Esophagus muscularis mucosa (tissue), 4 donors: Measurements from ENCODE around the gene BORCS6. TPM values are rescaled to one million over a fixed set of nuclear protein-coding genes. Genes with fewer than 3 reads are reported as not detected.

ENCODE experiments used
- DNase-seq: peaks from one replicate; pipeline ENCODE4 v3.0.0-alpha.2; 2017; ENCODE audit errors: extremely low spot score
- H3K27ac ChIP-seq, 4 donors: fragments of 200-600 bp; sonication (generic); replicated peaks in 1 of 4; 1 replicate in 3 of 4; 2 replicates in 1 of 4; pipeline ENCODE4 v1.5.1; 2016 to 2019; ENCODE audit warnings: mild to moderate bottlenecking in 1 of 4
- H3K27me3 ChIP-seq, 4 donors: fragments of 200-600 bp; sonication (generic); one replicate each; pipeline versions ENCODE4 v1.5.1 to v1.6.0; 2016 to 2019
- H3K36me3 ChIP-seq, 4 donors: fragments of 200-600 bp; sonication (generic); one replicate each; pipeline ENCODE4 v1.5.1; 2016 to 2019
- H3K4me1 ChIP-seq, 4 donors: fragments of 200-600 bp; sonication (generic); one replicate each; pipeline ENCODE4 v1.5.1; 2016 to 2019
- H3K4me3 ChIP-seq, 4 donors: fragments of 200-600 bp; sonication (generic); 1 replicate in 2 of 4; 2 replicates in 2 of 4; pipeline ENCODE4 v1.5.1; 2016 to 2019; ENCODE audit warnings: mild to moderate bottlenecking in 4 of 4, moderate library complexity in 1 of 4
- H3K9me3 ChIP-seq, 4 donors: fragments of 200-600 bp; sonication (generic); 1 replicate in 3 of 4; 2 replicates in 1 of 4; pipeline ENCODE4 v1.5.1; 2016 to 2019
- EP300 ChIP-seq: sonication (generic); formaldehyde crosslinking; IDR thresholded peaks from one replicate; pipeline ENCODE4 v1.6.1; 2017; ENCODE audit warnings: antibody characterized with exemption
- POLR2A ChIP-seq: fragments of 450-650 bp; IDR thresholded peaks from one replicate; pipeline ENCODE4 v1.6.1; 2017; ENCODE audit warnings: antibody characterized with exemption, moderate library complexity, mild to moderate bottlenecking, low read depth
- POLR2AphosphoS5 ChIP-seq, 2 donors: sonication (generic); formaldehyde crosslinking; IDR thresholded peaks; one replicate each; pipeline ENCODE4 v1.6.1; 2017; ENCODE audit warnings: antibody characterized with exemption in 2 of 2
- WGBS: methylation state at CpG from one replicate; pipeline ENCODE4 v1.1.5; 2018; 5-methylcytosine and 5-hydroxymethylcytosine counted together
- intact Hi-C: fragments of 100-400 bp; cut with DNase I; formaldehyde crosslinking; loops from one replicate; pipeline ENCODE4 v1.15.1; 2023
- total RNA-seq, 4 donors: library from RNA; depleted of rRNA; stranded (reverse); fragments of >200 nt; gene quantifications; one replicate each; pipeline versions ENCODE4 v1.1.0 to v1.2.1, GENCODE V29; 2016
- TF ChIP-seq, protein P1 (sequence below), 3 experiments: fragments of 200-600 bp in 2 of 3; fragments of 450-650 bp in 1 of 3; sonication (generic) in 2 of 3; IDR thresholded peaks; one replicate each; pipeline ENCODE4 v1.5.1; 2017 to 2019; ENCODE audit warnings: antibody characterized with exemption in 3 of 3, mild to moderate bottlenecking in 2 of 3, moderate library complexity in 1 of 3

The BORCS6 gene
- total RNA-seq, 4 donors from 2014 or later: 8.6 to 22.4 (median 13.9) TPM

- DNase-seq: peak; percentile 98
- TF ChIP-seq, protein P1, sequence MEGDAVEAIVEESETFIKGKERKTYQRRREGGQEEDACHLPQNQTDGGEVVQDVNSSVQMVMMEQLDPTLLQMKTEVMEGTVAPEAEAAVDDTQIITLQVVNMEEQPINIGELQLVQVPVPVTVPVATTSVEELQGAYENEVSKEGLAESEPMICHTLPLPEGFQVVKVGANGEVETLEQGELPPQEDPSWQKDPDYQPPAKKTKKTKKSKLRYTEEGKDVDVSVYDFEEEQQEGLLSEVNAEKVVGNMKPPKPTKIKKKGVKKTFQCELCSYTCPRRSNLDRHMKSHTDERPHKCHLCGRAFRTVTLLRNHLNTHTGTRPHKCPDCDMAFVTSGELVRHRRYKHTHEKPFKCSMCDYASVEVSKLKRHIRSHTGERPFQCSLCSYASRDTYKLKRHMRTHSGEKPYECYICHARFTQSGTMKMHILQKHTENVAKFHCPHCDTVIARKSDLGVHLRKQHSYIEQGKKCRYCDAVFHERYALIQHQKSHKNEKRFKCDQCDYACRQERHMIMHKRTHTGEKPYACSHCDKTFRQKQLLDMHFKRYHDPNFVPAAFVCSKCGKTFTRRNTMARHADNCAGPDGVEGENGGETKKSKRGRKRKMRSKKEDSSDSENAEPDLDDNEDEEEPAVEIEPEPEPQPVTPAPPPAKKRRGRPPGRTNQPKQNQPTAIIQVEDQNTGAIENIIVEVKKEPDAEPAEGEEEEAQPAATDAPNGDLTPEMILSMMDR (IDR thresholded peaks at IDR 0.05): peak in 2 of 3 experiments; percentile 19 to 35
- peak; percentile 5 to 85 for TF ChIP-seq POLR2AphosphoS5 (IDR thresholded peaks at IDR 0.05)
- no peak for TF ChIP-seq POLR2A
- H3K4me3 ChIP-seq: peak overlapping the region; percentile 70 to 90 (median 87)
- intact Hi-C loops: loop anchor here (1.0 to 2.0 kb wide), 2 partner anchors 34 to 66 kb away; no protein-coding TSS in a partner anchor
- under 1% methylated on average over 32 of the region's 32 CpGs for WGBS
- H3K27ac ChIP-seq: peak overlapping the region; percentile 93 to 99 (median 96)
- H3K36me3 ChIP-seq: no peaks in the 10 kb centered on the region
- no peaks in the 10 kb centered on the region for H3K27me3 ChIP-seq
- H3K4me1 ChIP-seq: peaks cover 37 to 59% (median 48%) of the 10 kb centered on the region in 4 donors
- H3K9me3 ChIP-seq: no peaks in the 10 kb centered on the region
Measured at GRCh38 chr17:8186787-8187516, 3.0 kb downstream of the BORCS6 start.

DNA sequence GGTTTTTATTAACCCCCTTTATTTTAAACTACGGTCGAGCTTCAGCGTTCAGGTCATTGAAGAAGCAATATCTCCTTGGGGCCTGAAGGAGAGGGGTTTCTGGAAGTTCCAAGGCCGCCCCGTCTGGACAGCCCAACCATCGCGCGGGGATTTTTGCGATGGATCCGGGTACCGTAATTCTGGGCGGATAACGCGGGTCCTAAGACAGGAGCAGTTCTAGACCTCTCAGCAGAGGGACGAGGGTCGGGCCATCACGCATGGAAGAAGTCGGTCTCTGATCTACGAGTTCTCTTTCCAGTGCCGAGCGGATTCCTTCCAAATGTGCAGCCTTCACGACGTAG lies 3.6 kb downstream of the BORCS6 start:
- H3K9me3 ChIP-seq: no peaks in the 10 kb centered on the region
- WGBS: 0% methylated on average over 11 of the region's 23 CpGs
- peak overlapping the region; percentile 70 to 90 (median 87) for H3K4me3 ChIP-seq
- H3K27ac ChIP-seq: peak overlapping the region; percentile 93 to 99 (median 96)
- peaks cover 32 to 54% (median 43%) of the 10 kb centered on the region in 4 donors for H3K4me1 ChIP-seq
- no peaks in the 10 kb centered on the region for H3K27me3 ChIP-seq
- TF ChIP-seq POLR2A: no peak
- no peak for TF ChIP-seq EP300
- TF ChIP-seq, protein P1 (IDR thresholded peaks at IDR 0.05): peak in 1 of 3 experiments; percentile 49
- TF ChIP-seq POLR2AphosphoS5 (IDR thresholded peaks at IDR 0.05): peak in 1 of 2 donors; percentile 49
- DNase-seq: no peak
- intact Hi-C loops: loop anchor here (2.0 kb wide), 1 partner anchor 66 kb away; no protein-coding TSS in a partner anchor
- H3K36me3 ChIP-seq: no peaks in the 10 kb centered on the region

DNA sequence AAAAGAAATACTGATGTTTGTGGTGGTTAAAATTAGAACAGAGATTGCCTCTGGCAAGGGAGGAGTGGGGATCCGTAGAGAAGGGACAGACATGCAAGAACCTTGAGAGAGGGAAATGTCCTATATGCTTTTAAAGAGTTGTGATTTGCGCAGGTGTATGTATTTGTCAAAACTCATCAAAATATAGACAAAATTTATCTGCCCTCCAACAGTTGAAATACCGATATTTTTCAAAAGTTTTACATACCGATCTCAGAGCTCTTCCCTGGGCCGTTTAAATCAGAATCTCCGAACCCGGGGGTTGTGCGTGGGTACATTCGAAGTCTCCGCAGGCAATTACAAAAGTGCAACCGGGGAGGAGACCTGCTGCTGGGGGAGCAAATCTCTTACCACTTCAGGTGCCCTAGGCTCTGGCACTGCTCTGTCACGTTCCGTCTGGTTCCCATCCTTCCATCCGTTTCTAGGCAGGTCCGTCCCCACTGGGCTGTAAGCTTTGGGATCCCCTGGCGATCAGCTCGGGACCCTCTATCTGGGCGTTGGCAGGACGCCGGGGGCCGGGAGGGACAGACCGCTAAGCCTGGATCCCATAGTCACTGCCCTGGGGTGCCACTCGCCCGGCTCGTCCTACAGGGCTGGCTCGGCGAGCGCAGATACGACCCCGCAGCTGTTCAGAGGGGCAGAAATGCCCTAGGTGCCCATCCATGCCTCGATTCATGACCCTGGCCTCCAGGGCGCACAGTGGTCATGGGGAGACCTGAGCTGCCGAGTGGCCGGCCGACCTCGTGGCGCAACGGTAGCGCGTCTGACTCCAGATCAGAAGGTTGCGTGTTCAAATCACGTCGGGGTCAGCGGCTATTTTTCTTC lies 4.2 kb downstream of the BORCS6 start:
- no peaks in the 10 kb centered on the region for H3K27me3 ChIP-seq

GRCh38 chr17:8176998-8177731 lies 12.8 kb downstream of the BORCS6 start:
- TF ChIP-seq, protein P1 (IDR thresholded peaks at IDR 0.05): no peak
- no peak for TF ChIP-seq EP300
- no peak for TF ChIP-seq POLR2A
- TF ChIP-seq POLR2AphosphoS5 (IDR thresholded peaks at IDR 0.05): no peak
- H3K9me3 ChIP-seq: no peaks in the 10 kb centered on the region
- peaks cover 29 to 50% (median 40%) of the 10 kb centered on the region in 4 donors for H3K4me1 ChIP-seq
- peak overlapping the region; percentile 57 to 81 (median 62) for H3K4me3 ChIP-seq
- H3K36me3 ChIP-seq: no peaks in the 10 kb centered on the region
- WGBS: 73% methylated on average over 19 of the region's 19 CpGs
- H3K27ac ChIP-seq: peak overlapping the region; percentile 79 to 88 (median 83)
- no peak for DNase-seq
- no peaks in the 10 kb centered on the region for H3K27me3 ChIP-seq
- intact Hi-C loops: no loop called here

More for the DNA sequence above, 4.2 kb downstream of the BORCS6 start:
- DNase-seq: peak; percentile 99
- Histone ChIP-seq H3K27ac (peak overlapping the region; percentile 93 to 99 (median 96)), H3K4me3 (peak overlapping the region; percentile 70 to 90 (median 87)), H3K36me3 (no peaks in the 10 kb centered on the region), H3K4me1 (peaks cover 27 to 48% (median 37%) of the 10 kb centered on the region in 4 donors), H3K9me3 (no peaks in the 10 kb centered on the region)
- under 1% methylated on average over 34 of the region's 44 CpGs for WGBS
- TF ChIP-seq POLR2AphosphoS5 (IDR thresholded peaks at IDR 0.05): peak; percentile 75 to 82
- no peak for TF ChIP-seq EP300
- intact Hi-C loops: loop anchor here (2.0 kb wide), 1 partner anchor 65 kb away; no protein-coding TSS in a partner anchor
